ENCODE data around the gene IBA57. TPM values are rescaled to one million over a fixed set of nuclear protein-coding genes. Genes with fewer than 3 reads are reported as not detected.

Gene IBA57
- total and polyA plus RNA-seq, 2 donors = 1.7 to 4.2 TPM

DNA sequence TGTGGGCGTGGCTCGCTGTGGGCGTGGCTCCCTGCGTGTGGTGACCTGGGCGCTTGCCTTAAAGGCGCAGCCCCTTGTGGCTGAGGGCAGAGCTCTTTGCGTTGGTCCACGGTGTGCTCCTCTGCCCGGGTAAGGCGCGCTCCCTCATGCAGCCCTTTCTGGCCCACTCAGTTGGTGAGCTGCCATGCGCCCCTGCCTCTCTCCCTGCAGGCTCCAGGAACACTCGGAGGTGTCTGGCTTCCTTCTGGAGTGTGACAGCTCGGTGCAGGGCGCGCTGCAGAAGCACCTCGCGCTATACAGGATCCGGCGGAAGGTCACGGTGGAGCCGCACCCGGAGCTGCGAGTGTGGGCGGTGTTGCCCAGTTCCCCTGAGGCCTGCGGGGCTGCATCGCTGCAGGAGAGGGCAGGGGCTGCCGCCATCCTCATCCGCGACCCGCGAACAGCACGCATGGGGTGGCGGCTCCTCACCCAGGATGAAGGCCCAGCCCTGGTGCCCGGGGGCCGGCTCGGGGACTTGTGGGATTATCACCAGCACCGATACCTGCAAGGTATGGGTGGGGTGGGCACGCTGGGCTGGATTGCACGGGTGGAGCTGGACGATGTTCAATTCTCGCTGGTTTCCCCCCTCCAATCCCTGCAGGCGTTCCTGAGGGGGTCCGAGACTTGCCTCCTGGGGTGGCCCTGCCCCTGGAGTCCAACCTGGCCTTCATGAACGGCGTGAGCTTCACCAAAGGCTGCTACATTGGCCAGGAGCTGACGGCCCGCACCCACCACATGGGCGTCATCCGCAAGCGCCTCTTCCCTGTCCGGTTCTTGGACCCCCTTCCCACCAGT lies 9.1 kb downstream of the IBA57 start:
- Histone ChIP-seq H3K9me3 (ENCODE audit: control insufficient read depth in 2 of 2, insufficient read depth in 1 of 2, low read length in 1 of 2) (peaks cover 0 to 6% of the 10 kb centered on the region in 2 donors), H3K4me3 (ENCODE audit: low read length in 2 of 2) (no peak overlapping the region), H3K27ac (ENCODE audit: low read depth in 1 of 2, low read length in 1 of 2) (no peak overlapping the region), H3K36me3 (ENCODE audit: control insufficient read depth in 2 of 2, insufficient read depth in 2 of 2, low read length in 1 of 2) (peaks cover 6 to 14% of the 10 kb centered on the region in 2 donors), H3K4me1 (ENCODE audit: control insufficient read depth in 2 of 2, insufficient read depth in 2 of 2, low read length in 2 of 2) (no peaks in the 10 kb centered on the region), H3K27me3 (ENCODE audit: control insufficient read depth in 2 of 2, insufficient read depth in 1 of 2, low read length in 1 of 2) (no peaks in the 10 kb centered on the region)
- DNase-seq (ENCODE audit: low read depth in 6 of 9, low spot score in 9 of 9) = no peak
- 96% methylated on average over 52 of the region's 52 CpGs for WGBS

- 96% methylated on average over 18 of the region's 18 CpGs for WGBS
- no peak for DNase-seq (ENCODE audit: low read depth in 6 of 9, low spot score in 9 of 9)
- Histone ChIP-seq H3K27ac (ENCODE audit: low read depth in 1 of 2, low read length in 1 of 2) (no peak overlapping the region), H3K9me3 (ENCODE audit: control insufficient read depth in 2 of 2, insufficient read depth in 1 of 2, low read length in 1 of 2) (peaks cover 0 to 6% of the 10 kb centered on the region in 2 donors), H3K4me3 (ENCODE audit: low read length in 2 of 2) (no peak overlapping the region), H3K36me3 (ENCODE audit: control insufficient read depth in 2 of 2, insufficient read depth in 2 of 2, low read length in 1 of 2) (peaks cover 6 to 14% of the 10 kb centered on the region in 2 donors), H3K27me3 (ENCODE audit: control insufficient read depth in 2 of 2, insufficient read depth in 1 of 2, low read length in 1 of 2) (no peaks in the 10 kb centered on the region), H3K4me1 (ENCODE audit: control insufficient read depth in 2 of 2, insufficient read depth in 2 of 2, low read length in 2 of 2) (no peaks in the 10 kb centered on the region)
These were observed 9.9 kb downstream of the IBA57 start for GRCh38 chr1:228175316-228176023.

GRCh38 chr1:228176024-228176395 lies 10.4 kb downstream of the IBA57 start:
- Histone ChIP-seq H3K4me3 (ENCODE audit: low read length in 2 of 2) (no peak overlapping the region), H3K4me1 (ENCODE audit: control insufficient read depth in 2 of 2, insufficient read depth in 2 of 2, low read length in 2 of 2) (no peaks in the 10 kb centered on the region), H3K9me3 (ENCODE audit: control insufficient read depth in 2 of 2, insufficient read depth in 1 of 2, low read length in 1 of 2) (peaks cover 0 to 6% of the 10 kb centered on the region in 2 donors), H3K27ac (ENCODE audit: low read depth in 1 of 2, low read length in 1 of 2) (no peak overlapping the region), H3K27me3 (ENCODE audit: control insufficient read depth in 2 of 2, insufficient read depth in 1 of 2, low read length in 1 of 2) (no peaks in the 10 kb centered on the region), H3K36me3 (ENCODE audit: control insufficient read depth in 2 of 2, insufficient read depth in 2 of 2, low read length in 1 of 2) (peaks cover 6 to 14% of the 10 kb centered on the region in 2 donors)
- WGBS = 98% methylated on average over 4 of the region's 4 CpGs
- no peak for DNase-seq (ENCODE audit: low read depth in 6 of 9, low spot score in 9 of 9)

GRCh38 chr1:228176461-228177182 lies 11.0 kb downstream of the IBA57 start:
- no peak overlapping the region for H3K27ac ChIP-seq (ENCODE audit: low read depth in 1 of 2, low read length in 1 of 2)
- WGBS = 98% methylated on average over 19 of the region's 19 CpGs
- no peaks in the 10 kb centered on the region for H3K27me3 ChIP-seq (ENCODE audit: control insufficient read depth in 2 of 2, insufficient read depth in 1 of 2, low read length in 1 of 2)
- H3K4me1 ChIP-seq (ENCODE audit: control insufficient read depth in 2 of 2, insufficient read depth in 2 of 2, low read length in 2 of 2) = no peaks in the 10 kb centered on the region
- H3K36me3 ChIP-seq (ENCODE audit: control insufficient read depth in 2 of 2, insufficient read depth in 2 of 2, low read length in 1 of 2) = peaks cover 6 to 14% of the 10 kb centered on the region in 2 donors
- H3K4me3 ChIP-seq (ENCODE audit: low read length in 2 of 2) = no peak overlapping the region
- H3K9me3 ChIP-seq (ENCODE audit: control insufficient read depth in 2 of 2, insufficient read depth in 1 of 2, low read length in 1 of 2) = peaks cover 0 to 6% of the 10 kb centered on the region in 2 donors
- DNase-seq (ENCODE audit: low read depth in 6 of 9, low spot score in 9 of 9) = no peak

DNA sequence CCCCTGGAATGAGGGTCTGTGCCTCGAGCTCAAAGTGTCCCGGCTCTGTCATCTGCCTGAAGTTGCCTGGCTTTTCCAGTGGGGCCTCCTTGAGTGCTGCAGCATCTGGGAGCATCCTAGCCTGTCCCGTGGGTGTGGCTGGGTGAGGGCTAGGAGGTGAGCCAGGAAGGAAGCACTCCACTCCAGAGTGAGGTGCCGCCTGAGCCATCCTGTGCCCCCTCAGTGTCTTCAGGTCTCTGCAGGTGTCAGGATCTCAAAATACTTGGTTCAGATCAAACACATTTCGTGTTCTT lies 11.5 kb downstream of the IBA57 start:
- Histone ChIP-seq H3K36me3 (ENCODE audit: control insufficient read depth in 2 of 2, insufficient read depth in 2 of 2, low read length in 1 of 2) (peaks cover 6 to 14% of the 10 kb centered on the region in 2 donors), H3K9me3 (ENCODE audit: control insufficient read depth in 2 of 2, insufficient read depth in 1 of 2, low read length in 1 of 2) (peaks cover 0 to 6% of the 10 kb centered on the region in 2 donors), H3K4me3 (ENCODE audit: low read length in 2 of 2) (no peak overlapping the region), H3K27ac (ENCODE audit: low read depth in 1 of 2, low read length in 1 of 2) (no peak overlapping the region), H3K4me1 (ENCODE audit: control insufficient read depth in 2 of 2, insufficient read depth in 2 of 2, low read length in 2 of 2) (no peaks in the 10 kb centered on the region), H3K27me3 (ENCODE audit: control insufficient read depth in 2 of 2, insufficient read depth in 1 of 2, low read length in 1 of 2) (no peaks in the 10 kb centered on the region)
- no peak for DNase-seq (ENCODE audit: low read depth in 6 of 9, low spot score in 9 of 9)
- 95% methylated on average over 5 of the region's 5 CpGs for WGBS

DNA sequence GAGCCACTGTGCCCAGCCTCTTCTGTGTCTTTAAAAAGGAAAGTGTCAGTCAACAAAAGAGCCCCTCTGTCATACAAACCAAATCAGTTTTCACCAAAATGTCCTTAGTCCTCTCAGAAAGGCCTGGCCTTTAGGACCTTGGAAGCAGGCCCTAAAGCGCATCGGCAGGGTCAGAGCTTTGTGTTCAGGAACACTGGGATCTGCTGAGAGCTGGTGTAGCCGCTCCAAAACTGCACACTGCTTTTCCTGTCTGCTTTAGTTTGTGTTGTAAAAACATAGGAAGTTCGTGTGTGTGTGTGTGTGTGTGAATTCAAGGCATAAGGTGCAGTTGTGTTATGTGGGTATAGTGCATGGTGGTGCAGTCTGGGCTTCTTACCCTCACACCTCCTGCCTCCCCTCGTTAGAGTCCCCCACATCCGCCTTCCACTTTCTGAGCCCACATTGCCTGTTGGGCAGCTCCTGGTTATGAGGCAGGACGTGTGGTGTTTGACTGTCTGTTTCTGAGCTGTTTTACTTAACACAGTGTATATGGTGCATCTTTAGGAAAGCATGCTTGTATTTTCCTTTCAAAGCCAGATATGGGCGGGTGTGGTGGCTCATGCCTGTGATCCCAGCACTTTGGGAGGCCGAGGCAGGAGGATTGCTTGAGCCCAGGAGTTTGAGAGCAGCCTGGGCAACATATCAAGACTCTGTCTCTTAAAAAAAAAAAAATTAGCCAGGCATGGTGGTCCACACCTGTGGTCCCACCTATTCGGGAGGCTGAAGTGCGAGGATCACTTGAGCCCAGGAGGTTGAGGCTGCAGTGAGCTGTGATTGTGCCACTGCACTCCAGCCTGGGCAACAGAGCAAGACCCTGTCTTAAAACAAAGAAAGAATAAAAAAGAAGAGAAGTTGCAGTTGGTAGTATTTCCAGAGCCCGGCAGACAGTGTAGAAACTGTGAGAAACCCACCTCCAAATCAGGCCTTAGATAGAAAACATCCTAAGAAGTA lies 12.4 kb downstream of the IBA57 start:
- 95% methylated on average over 12 of the region's 12 CpGs for WGBS
- Histone ChIP-seq H3K4me1 (ENCODE audit: control insufficient read depth in 2 of 2, insufficient read depth in 2 of 2, low read length in 2 of 2) (no peaks in the 10 kb centered on the region), H3K27ac (ENCODE audit: low read depth in 1 of 2, low read length in 1 of 2) (no peak overlapping the region), H3K27me3 (ENCODE audit: control insufficient read depth in 2 of 2, insufficient read depth in 1 of 2, low read length in 1 of 2) (no peaks in the 10 kb centered on the region), H3K36me3 (ENCODE audit: control insufficient read depth in 2 of 2, insufficient read depth in 2 of 2, low read length in 1 of 2) (peaks cover 6 to 14% of the 10 kb centered on the region in 2 donors), H3K4me3 (ENCODE audit: low read length in 2 of 2) (no peak overlapping the region), H3K9me3 (ENCODE audit: control insufficient read depth in 2 of 2, insufficient read depth in 1 of 2, low read length in 1 of 2) (peaks cover 0 to 6% of the 10 kb centered on the region in 2 donors)
- no peak for DNase-seq (ENCODE audit: low read depth in 6 of 9, low spot score in 9 of 9)

DNA sequence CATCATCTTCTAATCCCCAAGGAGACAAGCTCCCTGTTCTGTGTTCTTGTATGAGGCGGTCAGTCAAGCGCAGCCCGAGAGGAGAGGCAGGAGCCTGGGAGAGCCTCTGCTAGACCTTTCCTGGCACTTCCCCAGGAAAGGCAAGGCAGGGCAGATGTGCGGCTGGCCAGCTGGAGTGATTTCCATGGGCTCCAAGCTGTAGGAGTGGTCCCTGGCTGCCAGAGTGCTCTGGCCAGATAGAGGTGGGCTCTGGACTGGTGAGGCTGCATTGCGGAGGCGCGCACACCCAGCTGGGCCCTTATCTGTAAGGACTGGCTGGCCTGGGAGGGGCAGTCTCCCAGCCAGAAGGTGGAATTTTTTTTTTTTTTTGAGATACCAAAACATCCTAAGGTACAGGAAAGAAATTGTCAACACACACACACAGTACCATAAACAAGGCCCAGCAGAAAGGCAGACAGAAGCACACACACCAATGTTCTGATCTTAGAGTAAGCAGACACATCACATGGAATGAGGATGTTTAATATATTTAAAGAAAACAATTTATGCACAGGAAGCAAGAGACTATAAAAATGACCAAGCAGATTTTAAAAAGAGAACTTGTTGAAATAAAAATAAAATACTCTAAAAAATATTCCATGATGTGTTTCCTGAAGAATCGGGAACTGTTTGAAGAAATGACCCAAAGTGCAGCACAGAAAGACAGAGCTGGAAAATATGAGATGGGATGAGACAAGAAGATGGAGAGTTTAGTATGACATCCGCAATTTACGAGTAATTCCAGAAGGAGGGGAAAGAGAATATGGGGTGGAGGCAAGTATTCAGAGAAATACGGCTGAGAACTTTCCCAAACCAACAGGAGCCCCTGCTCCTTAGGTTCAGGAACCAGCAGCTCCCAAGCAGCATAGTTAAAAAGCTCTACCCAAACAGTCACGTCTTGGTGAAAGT lies 13.4 kb downstream of the IBA57 start:
- H3K9me3 ChIP-seq (ENCODE audit: control insufficient read depth in 2 of 2, insufficient read depth in 1 of 2, low read length in 1 of 2) = peaks cover 0 to 6% of the 10 kb centered on the region in 2 donors
- no peaks in the 10 kb centered on the region for H3K27me3 ChIP-seq (ENCODE audit: control insufficient read depth in 2 of 2, insufficient read depth in 1 of 2, low read length in 1 of 2)
- no peak for DNase-seq (ENCODE audit: low read depth in 6 of 9, low spot score in 9 of 9)
- peaks cover 6 to 14% of the 10 kb centered on the region in 2 donors for H3K36me3 ChIP-seq (ENCODE audit: control insufficient read depth in 2 of 2, insufficient read depth in 2 of 2, low read length in 1 of 2)
- 82% methylated on average over 12 of the region's 12 CpGs for WGBS
- no peak overlapping the region for H3K4me3 ChIP-seq (ENCODE audit: low read length in 2 of 2)
- no peaks in the 10 kb centered on the region for H3K4me1 ChIP-seq (ENCODE audit: control insufficient read depth in 2 of 2, insufficient read depth in 2 of 2, low read length in 2 of 2)
- no peak overlapping the region for H3K27ac ChIP-seq (ENCODE audit: low read depth in 1 of 2, low read length in 1 of 2)

Measured in thymus (tissue), 11 donors.